Measurements from ENCODE around the gene SLC6A1.

- no peak for TF ChIP-seq RFX5 (IDR thresholded peaks at IDR 0.05)
- TF ChIP-seq CTCF (IDR thresholded peaks at IDR 0.05), result no peak
- TF ChIP-seq ATOH8 (CRISPR knock-in tag; IDR thresholded peaks at IDR 0.05; ENCODE audit: low read depth), result no peak
- no peak for TF ChIP-seq MAZ (IDR thresholded peaks at IDR 0.05; ENCODE audit: borderline replicate concordance, low read depth, low read length)
- TF ChIP-seq HOXA7 (CRISPR knock-in tag; IDR thresholded peaks at IDR 0.05), result no peak
- no peak for TF ChIP-seq FOSL2 (IDR thresholded peaks at IDR 0.05)
- no peak for TF ChIP-seq FOSL2 (CRISPR knock-in tag; IDR thresholded peaks at IDR 0.05)
- TF ChIP-seq REST (IDR thresholded peaks at IDR 0.05), result no peak
- TF ChIP-seq CBX2 (IDR thresholded peaks at IDR 0.05; ENCODE audit: borderline replicate concordance, low read depth), result no peak
- TF ChIP-seq POLR2A (IDR thresholded peaks at IDR 0.05; ENCODE audit: low read length), result no peak
- TF ChIP-seq JUN (IDR thresholded peaks at IDR 0.05), result no peak
These were observed 29.6 kb downstream of the SLC6A1 start for GRCh38 chr3:11022115-11022514.

Measured in A549 (cell line).